GM12865 (cell line): ENCODE data around the gene KCNAB1.
"Not testable (repeated sequence)": the region's sequence is repeated elsewhere in the genome, so short reads cannot be mapped to it uniquely, and the experiment has no call there.

Experiments
- DNase-seq: peaks from one replicate; pipeline ENCODE4 v3.0.0; 2010; ENCODE audit warnings: low read depth
- H3K4me3 ChIP-seq: 2 replicates; pipeline ENCODE4 v1.5.1; 2011; ENCODE audit warnings: mild to moderate bottlenecking, low read depth, low read length, control low read depth
- CTCF ChIP-seq: IDR thresholded peaks from 2 replicates; pipeline ENCODE4 v1.5.1; 2011; ENCODE audit warnings: low read length, control low read depth, low read depth, inconsistent platforms; ENCODE audit not compliant: insufficient read depth; ENCODE audit errors: missing control alignments

KCNAB1 gene

GRCh38 chr3:156189927-156190326 lies 69.5 kb downstream of the KCNAB1 start:
- no peak for TF ChIP-seq CTCF
- DNase-seq, result no peak
- no peak overlapping the region for H3K4me3 ChIP-seq

- not testable (repeated sequence) for H3K4me3 ChIP-seq, DNase-seq
These were observed 74.6 kb downstream of the KCNAB1 start for GRCh38 chr3:156194945-156195344.

- not testable (repeated sequence) for H3K4me3 ChIP-seq, DNase-seq
These were observed 76.8 kb downstream of the KCNAB1 start for GRCh38 chr3:156197152-156197551.

GRCh38 chr3:156201411-156202405 lies 81.3 kb downstream of the KCNAB1 start:
- no peak for TF ChIP-seq CTCF
- no peak for DNase-seq
- H3K4me3 ChIP-seq, result no peak overlapping the region

- TF ChIP-seq CTCF, result no peak
- no peak overlapping the region for H3K4me3 ChIP-seq
- no peak for DNase-seq
These were observed 85.8 kb downstream of the KCNAB1 start for GRCh38 chr3:156206157-156206556.

GRCh38 chr3:156207802-156208685 lies 87.7 kb downstream of the KCNAB1 start:
- no peak overlapping the region for H3K4me3 ChIP-seq
- DNase-seq, result no peak
- no peak for TF ChIP-seq CTCF

- no peak overlapping the region for H3K4me3 ChIP-seq
- TF ChIP-seq CTCF, result no peak
- no peak for DNase-seq
These were observed 89.4 kb downstream of the KCNAB1 start for GRCh38 chr3:156209631-156210335.
